HG03378 (cell line): ENCODE measurements around the gene GPAT2.
"Not testable (repeated sequence)": the region's sequence is repeated elsewhere in the genome, so short reads cannot be mapped to it uniquely, and the experiment has no call there.

Source experiments
- ATAC-seq: cut with Tn5 transposase; IDR thresholded peaks from one replicate; pipeline ENCODE4 v1.9.1; 2021; ENCODE audit warnings: mild to moderate bottlenecking, moderate library complexity; ENCODE audit not compliant: unreplicated experiment

The GPAT2 gene

GRCh38 chr2:96024336-96025193 lies 10.2 kb downstream of the GPAT2 start:
- no peak for ATAC-seq

- ATAC-seq = not testable (repeated sequence)
Measured at GRCh38 chr2:96023701-96024100, 11.0 kb downstream of the GPAT2 start.

- ATAC-seq = not testable (repeated sequence)
Measured at GRCh38 chr2:96022701-96023447, 11.8 kb downstream of the GPAT2 start.

GRCh38 chr2:96022126-96022525 lies 12.6 kb downstream of the GPAT2 start:
- not testable (repeated sequence) for ATAC-seq

DNA sequence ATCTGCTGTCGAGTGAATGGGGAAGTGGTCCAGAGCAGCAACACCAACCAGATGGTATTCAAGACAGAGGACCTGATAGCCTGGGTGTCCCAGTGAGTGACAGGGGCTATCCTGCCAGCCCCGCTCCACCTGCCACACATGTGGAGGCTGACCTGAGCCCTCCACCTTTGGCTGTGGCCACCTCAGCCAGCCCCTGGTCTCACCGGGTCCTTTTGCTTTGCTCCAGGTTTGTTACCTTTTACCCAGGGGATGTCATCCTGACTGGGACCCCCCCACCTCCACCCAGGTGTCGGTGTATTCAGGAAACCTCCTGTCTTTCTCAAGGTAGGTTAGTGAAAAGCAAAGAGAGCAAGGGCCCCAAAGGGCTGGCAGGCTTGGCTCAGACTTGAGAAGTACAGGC lies 13.6 kb downstream of the GPAT2 start:
- ATAC-seq = not testable (repeated sequence)

DNA sequence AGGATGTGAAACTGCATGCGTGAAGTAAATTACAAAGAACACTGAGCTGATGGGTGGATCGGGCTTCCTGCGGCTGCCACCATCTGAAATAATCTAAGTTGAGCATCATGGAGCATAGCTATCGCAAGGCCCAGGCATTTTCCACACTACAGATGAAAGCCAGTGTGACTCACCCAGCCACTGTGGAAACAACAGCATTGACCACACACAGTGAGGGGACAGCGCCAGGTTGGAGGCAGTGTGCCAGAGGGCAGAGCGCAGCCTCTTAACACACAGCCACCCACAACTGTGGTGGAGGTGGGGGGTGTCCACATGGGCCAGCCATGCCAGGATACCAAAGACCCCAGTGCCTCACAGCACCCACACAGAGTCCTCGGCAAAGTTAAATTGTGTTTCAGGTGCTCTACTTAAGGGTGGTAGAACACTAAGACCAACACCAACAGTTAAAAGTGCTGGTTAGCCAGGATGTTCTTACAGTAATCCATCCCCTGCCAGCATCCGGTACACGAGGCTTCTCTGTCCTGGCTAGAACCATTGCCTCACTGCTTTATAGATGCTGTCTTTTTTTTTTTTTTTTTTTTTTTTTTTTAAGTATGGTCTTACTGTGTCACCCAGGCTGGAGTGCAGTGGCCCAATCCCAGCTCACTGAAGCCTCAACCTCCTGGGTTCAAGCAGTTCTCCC lies 14.7 kb downstream of the GPAT2 start:
- ATAC-seq = not testable (repeated sequence)

GRCh38 chr2:96016321-96016720 lies 18.4 kb downstream of the GPAT2 start:
- not testable (repeated sequence) for ATAC-seq

GRCh38 chr2:96012792-96013264 lies 21.9 kb downstream of the GPAT2 start:
- not testable (repeated sequence) for ATAC-seq

- not testable (repeated sequence) for ATAC-seq
Measured at GRCh38 chr2:96012086-96012791, 22.5 kb downstream of the GPAT2 start.

DNA sequence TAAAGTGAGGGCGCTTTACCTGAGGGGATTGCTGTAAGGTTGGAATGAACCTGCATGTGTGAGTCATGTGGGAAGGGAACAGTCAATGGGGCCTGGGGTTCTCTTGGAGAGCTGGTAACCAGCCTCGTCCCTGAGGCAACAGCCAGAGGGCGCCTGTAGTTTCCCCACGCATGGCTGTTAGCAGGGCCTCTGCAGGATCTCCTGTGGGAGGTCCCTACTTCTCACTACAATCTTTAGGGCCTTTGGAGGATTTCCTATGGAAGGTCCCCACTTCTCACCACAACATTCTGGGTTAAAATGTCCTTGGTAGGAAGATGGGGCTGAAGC lies 23.6 kb downstream of the GPAT2 start:
- ATAC-seq = peak; percentile 12

- peak; percentile 89 for ATAC-seq
Measured at GRCh38 chr2:96010320-96011128, 24.2 kb downstream of the GPAT2 start.

DNA sequence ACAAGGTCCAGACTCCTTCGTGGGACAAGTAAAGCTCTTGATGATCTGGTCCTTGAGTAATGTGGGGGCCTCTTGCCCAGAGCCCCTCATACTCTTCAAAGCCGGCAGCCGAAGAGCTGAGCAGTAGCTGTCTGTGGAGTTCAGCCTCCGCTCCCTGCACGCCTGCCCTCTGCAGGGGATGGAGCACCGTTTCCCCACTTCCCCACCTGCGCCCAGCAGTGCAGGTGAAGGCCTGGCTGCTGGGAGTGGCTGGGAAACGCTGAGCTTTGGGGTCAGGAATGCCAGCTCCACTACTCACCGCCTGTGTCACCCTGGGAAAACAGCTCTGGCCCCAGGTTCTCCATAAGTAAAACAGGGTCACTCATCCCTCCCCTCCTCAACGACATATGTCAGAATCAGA lies 24.9 kb downstream of the GPAT2 start:
- not testable (repeated sequence) for ATAC-seq

DNA sequence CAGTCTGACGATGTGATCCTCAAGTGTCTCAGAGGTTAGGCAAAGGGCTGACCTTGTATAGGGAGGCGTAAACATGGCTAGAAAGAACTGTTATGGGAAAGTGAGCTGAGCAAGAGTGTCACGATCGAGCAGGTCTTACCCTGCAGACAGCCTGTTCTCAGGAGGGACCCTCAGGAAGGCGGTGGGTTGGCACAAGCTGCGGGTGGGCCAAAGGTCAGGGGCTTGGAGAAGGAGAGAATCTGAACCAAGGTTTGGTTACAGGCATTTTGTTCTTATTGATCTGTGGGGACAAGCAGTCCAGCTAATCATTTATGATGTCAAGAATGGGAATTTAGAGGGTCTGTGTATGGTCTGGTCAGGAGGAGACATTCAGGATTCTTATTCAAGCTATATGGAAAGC lies 26.7 kb downstream of the GPAT2 start:
- not testable (repeated sequence) for ATAC-seq

- ATAC-seq = not testable (repeated sequence)
Measured at GRCh38 chr2:96006248-96006647, 28.5 kb downstream of the GPAT2 start.

GRCh38 chr2:95992520-95993272 lies 42.0 kb downstream of the GPAT2 start:
- peak; percentile 60 for ATAC-seq

DNA sequence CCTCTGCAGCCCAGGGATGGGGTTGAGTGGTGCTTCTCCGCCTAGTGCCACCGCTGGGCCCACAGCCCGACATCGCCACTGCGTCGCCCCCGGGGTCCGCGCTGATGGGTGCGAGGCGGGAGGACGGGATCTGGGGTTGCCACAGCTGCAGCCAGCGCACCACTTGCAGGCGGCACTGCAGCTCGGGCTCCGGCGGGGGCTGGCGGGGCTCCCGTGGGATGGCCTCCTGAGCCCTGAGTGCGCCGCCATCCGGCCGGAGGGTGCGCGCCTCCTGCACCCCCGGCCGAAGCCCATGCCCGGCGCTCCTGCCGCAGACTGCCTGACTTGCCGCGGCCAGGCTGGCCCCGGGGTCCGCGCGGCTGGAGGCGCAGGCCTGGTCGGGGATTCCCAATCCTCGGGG lies 42.6 kb downstream of the GPAT2 start:
- ATAC-seq = peak; percentile 32

DNA sequence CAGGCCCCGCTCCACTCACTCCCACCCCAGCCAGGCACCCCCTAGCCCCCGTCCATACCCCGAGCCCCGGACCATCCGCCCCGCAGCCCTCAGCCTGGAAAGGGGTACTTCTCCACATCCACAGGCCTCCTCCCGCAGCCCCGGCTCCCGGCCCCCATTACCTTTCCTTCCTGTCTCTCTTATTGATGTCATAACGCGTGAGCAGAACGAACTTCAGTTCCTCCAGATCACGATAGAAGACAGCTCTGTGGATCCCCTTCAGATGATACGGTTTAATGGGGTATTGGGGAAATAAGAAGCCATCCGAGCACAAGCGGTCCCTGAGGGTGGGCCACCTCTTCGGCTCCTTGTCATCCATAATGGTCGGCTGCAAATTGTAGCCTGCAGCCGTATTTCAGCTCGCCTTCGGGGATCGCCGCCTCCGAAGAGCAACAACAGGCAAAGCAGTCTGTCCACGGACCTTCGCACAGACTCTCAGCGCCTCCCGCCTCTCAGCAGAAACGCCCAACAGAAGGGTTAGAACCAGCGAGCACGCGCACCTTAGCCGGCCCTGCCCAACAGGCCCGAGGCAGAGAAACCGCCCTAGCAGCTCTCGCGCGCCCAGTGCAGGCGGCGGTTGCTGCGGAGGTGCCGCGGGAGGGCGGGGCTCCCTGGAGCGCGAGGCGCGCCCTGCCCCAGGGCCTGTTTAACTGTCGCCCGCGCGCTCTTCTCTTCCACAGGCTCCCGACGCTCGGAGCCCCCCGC lies 43.2 kb downstream of the GPAT2 start, which contains the start of gene ANKRD36C:
Gene ANKRD36C (minus strand): TSS at position 474 of the 744 bp plus-strand sequence. CDS start 116 bp downstream, at position 358.
- ATAC-seq = peak; percentile 78

DNA sequence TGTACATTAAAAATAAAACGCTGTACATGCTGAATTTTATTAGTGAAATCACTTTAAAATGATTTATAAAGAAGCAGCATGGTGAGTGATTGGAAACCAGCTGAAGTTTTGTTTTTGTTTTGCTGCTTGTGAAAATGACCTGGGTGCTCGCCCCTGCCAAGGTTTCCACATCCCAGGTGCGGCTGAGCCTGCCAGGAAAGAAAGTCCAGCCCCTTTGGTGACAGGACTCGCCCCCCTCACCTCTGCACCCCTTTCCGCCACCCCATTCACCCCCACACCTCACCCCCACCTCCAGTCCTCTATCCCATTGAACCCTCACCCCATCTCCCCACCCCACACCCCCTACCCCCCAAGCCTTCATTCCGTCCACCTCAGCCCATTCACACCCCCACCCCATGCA lies 43.8 kb downstream of the GPAT2 start:
- not testable (repeated sequence) for ATAC-seq
